Femur (tissue), 1 donor: Measurements from ENCODE around the gene NAPEPLD.
"Not testable (repeated sequence)": the region's sequence is repeated elsewhere in the genome, so short reads cannot be mapped to it uniquely, and the experiment has no call there.

Experiments used
- DNase-seq: peaks from one replicate; pipeline ENCODE4 v3.0.0-alpha.2; 2017

NAPEPLD gene

GRCh38 chr7:103106005-103106702, 42.7 kb downstream of the NAPEPLD start:
- DNase-seq = no peak

- no peak for DNase-seq
Observed at GRCh38 chr7:103101543-103101942, 47.4 kb downstream of the NAPEPLD start.

GRCh38 chr7:103100348-103100747, 48.6 kb downstream of the NAPEPLD start:
- DNase-seq = no peak

DNA sequence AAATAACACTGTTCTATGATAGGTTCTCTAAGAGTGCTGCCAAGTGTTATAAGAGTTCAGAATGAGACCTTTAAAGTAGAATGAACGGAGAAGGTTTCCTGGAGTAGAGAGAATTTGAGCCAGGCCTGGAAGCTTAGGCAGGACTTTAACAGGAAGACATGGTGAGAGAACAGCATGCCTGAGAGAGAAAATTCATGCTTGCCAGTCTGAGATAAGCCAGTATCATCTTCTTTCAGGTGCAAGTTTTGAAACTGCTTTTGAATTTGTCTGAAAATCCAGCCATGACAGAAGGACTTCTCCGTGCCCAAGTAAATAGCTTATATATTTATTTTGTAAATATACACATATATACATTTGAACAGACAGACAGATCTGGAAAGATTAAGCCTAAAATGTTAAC, 51.9 kb downstream of the NAPEPLD start:
- no peak for DNase-seq

- DNase-seq = not testable (repeated sequence)
Observed at GRCh38 chr7:103095558-103095957, 53.3 kb downstream of the NAPEPLD start.

DNA sequence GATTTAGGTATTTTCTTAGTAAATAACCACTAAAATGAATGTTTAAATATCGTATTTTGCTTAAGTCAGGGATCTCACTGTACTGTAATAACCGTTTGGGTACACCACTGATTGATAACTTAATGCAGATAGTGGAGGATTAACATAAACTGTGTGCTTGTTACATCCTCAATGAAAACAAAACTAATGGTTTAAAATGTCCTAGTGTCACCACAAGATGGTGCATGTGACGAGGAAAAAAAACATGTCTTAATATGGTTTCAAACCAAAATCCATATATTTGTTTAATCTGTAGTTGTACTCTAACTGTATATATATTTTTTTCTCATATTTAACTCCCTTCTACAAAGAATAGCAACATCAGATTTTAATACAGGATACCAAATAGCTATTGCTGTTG, 54.8 kb downstream of the NAPEPLD start:
- no peak for DNase-seq

GRCh38 chr7:103093429-103093828, 55.5 kb downstream of the NAPEPLD start:
- DNase-seq = no peak

- not testable (repeated sequence) for DNase-seq
Observed at GRCh38 chr7:103092321-103092720, 56.6 kb downstream of the NAPEPLD start.

DNA sequence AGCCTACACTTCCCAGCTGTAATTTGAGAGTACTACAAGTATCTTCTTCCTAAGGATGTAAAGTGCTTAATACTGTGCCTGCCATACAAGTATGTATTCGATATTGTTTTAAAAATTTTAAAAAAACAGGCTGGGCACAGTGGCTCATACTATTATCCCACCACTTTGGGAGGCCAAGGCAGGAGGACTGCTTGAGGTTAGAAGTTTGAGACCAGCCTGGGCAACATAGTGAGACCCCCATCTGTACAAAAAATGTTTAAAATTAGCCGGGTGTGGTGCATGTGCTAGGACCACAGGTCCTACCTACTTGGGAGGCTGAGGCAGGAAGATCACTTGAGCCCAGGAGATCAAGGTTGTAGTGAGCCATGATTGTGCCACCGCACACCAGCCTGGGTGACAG, 65.7 kb downstream of the NAPEPLD start:
- DNase-seq = no peak

DNA sequence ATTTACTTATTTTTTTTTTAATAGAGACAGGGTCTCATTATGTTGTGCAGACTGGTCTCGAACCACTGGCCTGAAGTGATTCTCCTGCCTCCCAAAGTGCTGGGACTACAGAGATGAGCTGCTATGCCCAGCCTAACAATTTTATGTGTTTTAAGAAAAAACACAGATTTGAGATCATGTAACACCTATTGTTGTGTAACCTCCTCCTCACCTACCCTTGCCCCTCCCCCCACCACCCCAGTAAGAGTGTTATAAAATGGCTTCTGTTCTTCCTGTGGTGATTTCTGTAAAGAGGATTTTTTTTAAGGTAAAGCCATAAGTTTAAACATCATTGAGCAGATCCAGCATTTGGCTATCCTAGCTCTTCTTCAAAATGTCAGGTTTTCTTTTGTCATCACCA, 66.4 kb downstream of the NAPEPLD start:
- no peak for DNase-seq

DNA sequence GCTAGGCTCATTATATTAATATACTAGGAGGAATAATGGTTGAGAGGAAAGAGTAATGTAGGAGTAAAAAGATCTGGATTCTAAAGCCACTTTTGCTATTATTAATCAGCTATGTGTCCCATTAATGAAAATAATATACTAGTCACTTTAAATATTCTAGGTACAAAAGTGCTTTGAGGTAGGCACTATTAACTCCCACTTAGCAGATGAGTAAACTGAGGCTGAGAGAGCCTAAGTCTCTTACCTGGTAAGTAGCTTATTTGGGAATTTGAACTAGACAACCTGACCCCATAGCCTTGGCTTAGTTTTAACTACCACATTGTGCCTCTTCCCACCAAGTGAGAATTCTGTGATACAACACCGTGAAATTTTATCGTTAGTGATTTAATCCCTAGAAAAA, 68.0 kb downstream of the NAPEPLD start:
- no peak for DNase-seq

DNA sequence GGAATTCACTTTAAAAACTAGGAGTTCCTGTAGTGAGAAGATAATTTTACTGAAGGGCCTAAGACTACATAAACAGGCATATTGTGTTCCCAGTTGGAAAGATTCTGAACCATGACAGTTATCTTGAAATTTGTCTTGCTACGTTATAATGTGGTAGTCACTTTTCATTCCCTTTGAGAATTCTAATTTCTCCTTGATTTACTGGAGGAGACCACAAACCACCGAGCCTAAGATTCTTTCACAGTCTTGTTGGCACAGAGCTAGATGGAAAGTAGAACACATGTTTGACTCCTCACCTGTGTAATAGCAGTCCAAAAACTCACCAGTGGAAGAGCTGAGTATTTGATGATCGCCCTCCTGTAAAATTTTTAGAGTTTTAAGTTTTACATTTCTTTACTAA, 69.1 kb downstream of the NAPEPLD start:
- no peak for DNase-seq

DNA sequence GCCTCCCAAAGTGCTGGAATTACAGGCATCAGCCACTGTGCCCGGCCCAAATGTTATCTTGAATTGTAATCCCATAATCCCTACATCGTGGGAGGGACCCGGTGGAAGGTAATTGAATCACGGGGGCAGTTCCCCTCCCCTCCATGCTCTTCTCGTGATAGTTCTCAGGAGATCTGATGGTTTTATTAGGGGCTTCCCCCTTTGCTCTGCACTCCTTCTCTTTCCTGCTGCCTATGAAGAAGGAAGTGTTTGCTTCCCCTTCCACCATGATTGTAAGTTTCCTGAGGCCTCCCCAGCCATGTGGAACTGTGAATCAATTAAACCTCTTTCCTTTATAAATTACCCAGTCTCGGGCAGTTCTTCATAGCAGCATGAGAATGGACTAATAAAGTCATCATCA, 70.7 kb downstream of the NAPEPLD start:
- not testable (repeated sequence) for DNase-seq

DNA sequence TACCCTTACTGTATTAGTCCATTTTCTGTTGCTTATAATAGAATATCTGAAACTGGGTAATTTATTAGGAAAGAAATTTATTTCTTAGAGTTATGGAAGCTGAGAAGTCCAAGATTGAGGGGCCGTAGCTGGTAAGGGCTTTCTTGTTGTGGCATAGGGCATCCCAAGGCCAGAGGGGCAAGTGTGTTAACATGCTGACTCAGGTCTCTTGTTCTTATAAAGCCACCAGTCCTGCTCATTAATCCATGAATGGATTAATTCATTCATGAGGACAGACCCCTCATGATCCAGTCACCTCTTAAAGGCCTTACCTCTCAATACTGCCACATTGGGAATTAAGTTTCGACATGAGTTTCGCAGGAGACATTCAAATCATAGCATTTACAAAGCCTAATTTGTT, 71.6 kb downstream of the NAPEPLD start:
- no peak for DNase-seq

GRCh38 chr7:103076764-103077163, 72.1 kb downstream of the NAPEPLD start:
- DNase-seq = no peak

GRCh38 chr7:103075337-103075918, 73.5 kb downstream of the NAPEPLD start:
- DNase-seq = peak; percentile 77

GRCh38 chr7:103074519-103075336, 74.2 kb downstream of the NAPEPLD start, which contains the start of the genes ARMC10 and FBXL13:
TSS of gene ARMC10 (plus strand) at chr7:103075140. CDS start at chr7:103075273, 133 bp downstream.
TSS of gene FBXL13 (minus strand) at chr7:103074796.
- DNase-seq = peak; percentile 94

DNA sequence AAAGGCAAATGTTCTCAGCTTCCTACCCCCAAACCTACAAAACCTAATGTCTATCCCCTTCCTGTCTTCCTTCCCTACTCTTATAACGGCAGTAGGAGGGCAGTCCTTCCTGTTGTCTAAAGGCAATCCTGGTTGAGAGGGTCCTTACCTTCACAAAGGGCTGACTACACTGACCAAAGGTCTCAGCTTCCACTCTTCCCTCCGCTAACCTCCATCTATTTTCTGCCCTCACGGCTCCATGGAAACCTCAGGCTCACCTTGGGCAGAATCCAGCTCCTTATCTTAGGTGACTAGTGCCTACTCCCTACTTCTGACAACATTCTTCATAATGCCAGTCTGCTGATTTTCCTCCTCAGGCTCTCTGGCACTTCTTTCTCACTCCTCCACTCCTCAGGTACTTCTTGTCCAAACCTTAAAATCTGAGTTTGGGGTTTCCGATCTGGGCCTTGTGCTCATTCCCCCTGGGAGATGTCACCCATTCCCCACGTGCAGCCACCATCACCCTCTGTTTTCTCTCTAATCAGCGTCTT, 74.8 kb downstream of the NAPEPLD start:
- DNase-seq = no peak

GRCh38 chr7:103071000-103071399, 77.9 kb downstream of the NAPEPLD start:
- DNase-seq = no peak

DNA sequence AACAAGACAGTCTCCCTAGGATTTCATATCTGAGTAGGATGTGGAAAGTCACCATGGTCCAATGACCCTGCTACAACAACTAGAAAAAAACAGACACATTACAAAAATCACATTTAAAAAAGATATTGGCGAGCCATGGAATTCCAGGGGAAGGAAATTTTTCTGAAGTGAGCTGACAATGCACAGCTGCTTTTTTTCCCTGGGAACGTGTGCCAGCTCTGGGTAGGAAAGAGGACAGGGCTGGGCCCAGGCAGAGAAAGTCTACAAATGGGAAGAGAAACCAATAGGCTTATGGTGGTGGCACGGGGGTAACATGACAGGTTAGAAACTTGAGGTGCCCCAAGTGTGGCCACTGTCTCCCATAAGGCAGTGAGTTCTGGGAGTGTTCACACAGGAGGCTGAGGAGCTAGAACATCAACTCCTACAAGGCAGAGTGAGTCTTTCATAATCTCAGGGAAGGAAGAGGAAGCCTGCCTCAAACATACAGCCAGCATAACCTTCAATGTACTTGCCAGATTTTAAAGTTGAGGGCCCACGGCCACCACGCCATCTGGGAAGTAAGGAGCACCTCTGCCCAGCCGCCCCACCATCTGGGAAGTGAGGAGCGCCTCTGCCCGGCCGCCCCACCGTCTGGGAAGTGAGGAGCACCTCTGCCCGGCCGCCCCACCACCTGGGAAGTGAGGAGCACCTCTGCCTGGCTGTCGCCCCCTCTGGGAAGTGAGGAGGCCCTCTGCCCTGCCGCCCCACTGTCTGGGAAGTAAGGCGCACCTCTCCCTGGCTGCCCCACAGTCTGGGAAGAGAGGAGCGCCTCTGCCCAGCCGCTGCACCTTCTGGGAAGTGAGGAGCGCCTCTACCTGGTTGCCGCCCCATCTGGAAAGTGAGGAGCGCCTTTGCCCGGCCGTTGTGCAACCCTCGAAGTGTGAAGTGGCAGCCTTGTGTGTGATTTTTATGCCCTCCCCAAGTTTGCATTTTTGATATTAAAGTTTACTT, 80.2 kb downstream of the NAPEPLD start:
- no peak for DNase-seq

DNA sequence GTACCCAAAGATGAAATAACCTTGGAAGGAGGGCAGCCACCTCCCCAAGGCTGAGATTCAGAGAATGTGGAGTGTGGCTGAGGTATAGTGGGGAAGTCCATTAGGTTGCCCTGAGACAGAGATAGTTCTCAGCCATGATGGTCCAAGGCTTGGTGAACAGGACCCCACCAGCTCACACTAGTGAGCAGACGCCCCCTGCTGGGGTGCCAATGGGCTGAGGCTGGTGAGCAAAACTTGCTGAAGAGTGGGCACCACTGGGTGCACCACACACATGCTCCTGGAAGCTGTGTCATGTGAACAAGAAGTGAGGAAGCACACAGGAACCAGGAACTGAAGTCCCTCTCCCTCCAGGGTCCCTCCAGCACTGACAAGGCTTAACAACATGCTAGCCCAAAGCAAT, 83.2 kb downstream of the NAPEPLD start:
- no peak for DNase-seq

- DNase-seq = no peak
Observed at GRCh38 chr7:103063895-103064294, 85.0 kb downstream of the NAPEPLD start.
